Activated CD4-positive, CD25-positive, alpha-beta regulatory T cell (primary cell): ENCODE data around the gene VAX1.
"Not testable (repeated sequence)": the region's sequence is repeated elsewhere in the genome, so short reads cannot be mapped to it uniquely, and the experiment has no call there.

Source experiments
- DNase-seq, 4 experiments: peaks; one replicate each; lab custom pipeline; 2025; lab: John Stamatoyannopoulos, UW

Gene VAX1, protein sequence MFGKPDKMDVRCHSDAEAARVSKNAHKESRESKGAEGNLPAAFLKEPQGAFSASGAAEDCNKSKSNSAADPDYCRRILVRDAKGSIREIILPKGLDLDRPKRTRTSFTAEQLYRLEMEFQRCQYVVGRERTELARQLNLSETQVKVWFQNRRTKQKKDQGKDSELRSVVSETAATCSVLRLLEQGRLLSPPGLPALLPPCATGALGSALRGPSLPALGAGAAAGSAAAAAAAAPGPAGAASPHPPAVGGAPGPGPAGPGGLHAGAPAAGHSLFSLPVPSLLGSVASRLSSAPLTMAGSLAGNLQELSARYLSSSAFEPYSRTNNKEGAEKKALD

DNA sequence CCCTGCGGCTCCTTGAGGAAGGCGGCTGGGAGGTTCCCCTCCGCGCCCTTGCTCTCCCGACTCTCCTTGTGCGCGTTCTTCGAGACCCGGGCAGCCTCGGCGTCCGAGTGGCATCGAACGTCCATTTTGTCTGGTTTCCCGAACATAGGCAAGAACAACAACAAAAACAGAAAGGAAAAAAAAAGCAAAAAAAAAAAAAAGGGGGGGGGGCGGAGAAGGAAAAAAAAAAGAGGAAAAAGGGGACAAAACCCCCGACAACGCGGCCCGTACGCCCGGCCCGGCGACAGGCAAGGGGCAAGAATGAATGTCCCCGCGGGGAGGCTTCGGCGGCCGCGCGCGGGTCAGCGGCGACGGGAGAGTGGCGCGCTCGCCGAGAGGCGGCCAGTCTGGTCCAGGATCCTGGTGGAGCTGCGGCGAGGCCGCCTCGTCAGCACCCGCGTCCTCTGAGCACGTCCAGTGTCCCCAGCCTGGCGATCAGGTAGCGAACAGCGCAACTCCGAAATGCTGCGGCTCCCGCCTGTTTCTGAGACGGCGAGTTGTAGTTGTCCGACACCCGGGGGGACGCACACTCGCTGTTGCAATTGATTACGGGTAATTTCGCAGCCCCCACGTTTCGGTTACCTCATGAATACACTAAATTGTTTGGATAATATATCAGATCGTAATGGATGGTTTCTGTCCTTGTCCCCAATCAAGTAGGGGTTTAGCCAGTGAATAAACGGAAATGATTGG lies at the start of gene VAX1:
Gene VAX1, minus strand, starts transcription at position 360 of the 732 bp plus-strand sequence. Its CDS starts 214 bp downstream, at position 146.
- DNase-seq: no peak

DNA sequence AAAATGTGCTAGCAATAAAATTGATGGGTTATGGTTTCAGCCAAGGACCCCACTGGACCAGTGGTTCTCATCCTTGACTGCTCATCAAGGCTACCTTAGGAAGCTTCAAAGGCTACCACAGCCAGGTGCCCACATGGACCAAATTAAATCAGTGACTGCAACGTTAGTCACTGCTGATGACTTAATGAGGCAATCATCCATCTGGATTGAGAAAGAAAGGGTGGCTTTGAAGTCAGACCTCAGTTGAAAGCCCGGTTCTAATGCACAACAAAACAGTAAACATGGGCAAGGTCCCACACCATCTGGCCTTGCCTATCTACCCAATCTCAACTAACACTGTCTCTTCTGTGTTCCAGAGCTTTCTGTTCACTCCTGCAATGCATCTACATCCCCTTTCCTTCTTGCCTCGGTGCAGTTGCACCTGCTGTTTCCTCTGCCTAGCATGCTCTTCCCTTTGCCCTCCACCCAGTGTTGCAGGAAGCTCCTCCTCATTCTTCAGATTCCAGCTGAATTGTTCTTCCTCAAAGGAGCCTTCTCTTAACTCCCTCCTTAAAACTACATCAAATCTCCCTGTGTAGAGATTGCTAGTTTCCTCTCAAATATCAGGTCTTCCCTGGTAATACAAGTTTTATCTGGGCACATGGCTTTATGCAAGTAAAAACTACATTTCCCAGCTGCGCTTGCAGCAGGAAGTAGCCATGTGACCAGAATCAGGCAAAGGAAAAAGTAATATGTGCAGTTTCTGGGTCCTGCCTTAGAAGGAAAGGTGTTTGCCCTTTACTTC lies 49.0 kb upstream of the VAX1 start:
- DNase-seq: no peak

DNA sequence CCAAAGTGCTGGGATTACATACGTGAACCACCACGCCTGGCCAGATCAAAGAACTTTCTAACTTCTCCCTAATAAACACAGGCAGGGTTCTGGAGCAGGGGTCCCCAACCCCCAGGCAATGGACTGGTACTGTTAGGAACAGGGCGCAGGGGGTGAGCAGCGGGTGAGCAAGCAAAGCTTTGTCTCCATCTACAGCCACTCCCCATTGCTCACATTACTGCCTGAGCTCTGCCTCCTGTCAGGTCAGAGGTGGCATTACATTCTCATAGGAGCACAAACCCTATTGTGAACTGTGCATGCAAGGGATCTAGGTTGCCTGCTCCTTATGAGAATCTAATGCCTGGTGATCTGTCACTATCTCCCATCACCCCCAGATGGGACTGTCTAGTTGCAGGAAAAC lies 47.7 kb upstream of the VAX1 start:
- DNase-seq: not testable (repeated sequence)

DNA sequence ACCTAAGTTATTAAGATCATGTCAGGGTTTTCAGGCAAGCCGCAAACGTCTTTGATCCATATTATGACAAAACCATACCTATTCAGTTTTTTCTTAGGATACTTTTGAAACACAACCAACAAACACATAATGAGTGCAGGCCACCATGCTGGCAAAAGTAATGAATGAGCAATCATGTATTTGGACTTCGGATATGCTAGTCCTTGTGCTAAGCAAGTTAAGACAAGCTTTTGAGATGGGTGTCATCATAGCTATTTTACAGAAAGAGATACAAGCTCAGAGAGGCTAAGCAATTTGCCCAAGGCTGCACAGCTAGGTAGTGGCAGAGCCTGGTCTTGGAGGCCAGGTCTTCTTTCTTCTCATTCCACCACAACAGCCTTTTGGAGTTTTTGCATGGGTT lies 46.8 kb upstream of the VAX1 start:
- DNase-seq: no peak

DNA sequence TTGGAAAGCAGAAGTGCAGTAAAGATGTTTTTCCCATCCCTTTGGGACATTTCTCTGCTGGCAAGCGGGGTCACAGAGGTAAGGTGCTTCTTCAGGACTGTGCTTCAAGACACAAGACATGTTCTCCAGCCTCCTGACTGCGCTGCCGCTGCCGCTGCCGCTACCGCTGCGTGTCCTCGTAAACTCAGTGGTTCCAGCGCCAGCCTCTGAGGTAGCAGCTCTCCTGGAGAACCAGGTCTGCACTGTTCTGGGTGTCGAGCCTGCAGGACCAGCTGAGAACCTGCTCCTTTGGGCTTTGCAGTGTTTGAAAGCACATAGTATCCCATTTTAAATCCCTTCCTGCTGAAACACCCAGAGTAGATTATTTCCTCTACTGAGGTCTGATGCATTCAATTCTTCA lies 46.2 kb upstream of the VAX1 start:
- DNase-seq: no peak

DNA sequence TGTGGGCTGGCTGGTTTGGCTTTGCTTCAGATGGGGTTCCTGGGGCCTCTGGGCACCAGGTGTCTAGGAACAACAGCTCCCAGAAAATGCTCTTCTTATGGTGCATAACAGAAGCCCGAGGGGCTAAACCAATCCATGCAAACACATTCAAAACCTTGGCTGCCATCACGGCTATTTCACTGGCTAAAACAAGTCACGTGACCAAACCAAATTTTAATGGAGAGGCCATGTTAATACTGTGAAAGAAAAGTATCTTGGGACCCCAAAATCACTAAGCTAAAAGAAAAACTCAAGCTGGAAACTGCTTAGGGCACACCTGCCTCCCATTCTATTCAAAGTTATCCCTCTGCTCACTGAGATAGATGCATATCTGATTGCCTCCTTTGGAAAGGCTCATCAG lies 40.1 kb upstream of the VAX1 start:
- DNase-seq: no peak

DNA sequence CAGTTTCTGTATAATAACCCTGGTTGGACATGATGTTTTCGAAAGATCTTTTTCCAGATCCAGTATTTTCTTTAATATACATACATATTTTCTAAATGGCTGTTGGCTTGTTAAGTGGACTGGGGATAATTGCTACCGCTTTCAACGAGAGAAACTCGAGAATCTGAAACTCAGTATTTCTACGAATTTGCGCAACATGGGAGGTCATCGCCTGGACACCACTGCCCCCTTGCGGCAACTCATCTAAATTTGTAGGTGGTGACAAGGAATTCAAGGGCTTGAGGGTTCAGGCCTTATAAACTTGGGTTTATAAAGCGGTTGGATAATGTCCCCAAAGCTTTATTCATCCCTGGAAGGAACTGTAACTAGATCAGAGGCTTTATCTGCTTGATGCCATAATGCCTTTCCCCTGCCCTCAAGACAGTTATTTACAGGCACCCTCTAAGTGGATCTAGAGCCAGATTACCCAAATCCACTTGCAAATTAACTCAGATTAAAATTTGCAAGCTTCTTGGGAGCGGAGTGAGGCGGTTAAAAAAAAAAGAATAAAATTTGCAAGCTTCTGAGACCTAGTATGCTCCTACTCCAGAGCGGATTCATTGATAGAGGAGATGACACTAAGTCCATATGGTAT lies 37.9 kb upstream of the VAX1 start:
- peak; percentile 41 to 65 (median 48) for DNase-seq

DNA sequence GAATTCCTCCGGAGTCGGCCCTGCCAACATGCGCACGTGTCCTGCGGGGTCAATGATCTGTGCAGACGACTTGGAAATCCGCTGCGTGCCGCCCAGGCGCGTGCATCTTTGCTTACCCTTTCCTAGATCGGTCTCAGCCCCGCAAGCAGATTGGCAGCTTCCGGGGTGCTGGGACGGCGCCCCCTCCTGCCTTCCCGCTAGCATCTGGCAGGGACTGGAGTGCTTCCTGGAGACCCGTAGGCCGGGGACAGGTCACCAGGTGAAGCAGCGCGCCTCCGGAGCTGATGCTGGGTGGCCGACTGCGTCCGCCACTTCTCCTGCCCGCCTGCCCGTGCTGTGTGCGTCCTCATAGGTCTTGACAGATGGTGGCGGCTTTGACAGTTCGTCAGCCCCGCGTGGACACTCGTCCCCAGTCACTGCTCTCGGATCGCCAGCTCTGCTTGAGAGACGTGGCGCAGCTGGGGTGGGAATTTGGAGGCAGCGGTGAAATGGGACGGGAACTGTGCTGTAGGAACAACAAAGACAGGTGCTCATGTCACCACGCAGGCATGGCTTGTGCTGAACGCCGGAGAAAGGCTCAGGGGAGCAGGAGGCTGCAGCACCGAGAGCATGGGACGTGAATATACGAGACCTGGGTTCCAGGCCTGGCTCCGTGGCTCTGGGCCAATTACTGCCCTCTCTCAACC lies 37.3 kb upstream of the VAX1 start:
- DNase-seq: no peak

DNA sequence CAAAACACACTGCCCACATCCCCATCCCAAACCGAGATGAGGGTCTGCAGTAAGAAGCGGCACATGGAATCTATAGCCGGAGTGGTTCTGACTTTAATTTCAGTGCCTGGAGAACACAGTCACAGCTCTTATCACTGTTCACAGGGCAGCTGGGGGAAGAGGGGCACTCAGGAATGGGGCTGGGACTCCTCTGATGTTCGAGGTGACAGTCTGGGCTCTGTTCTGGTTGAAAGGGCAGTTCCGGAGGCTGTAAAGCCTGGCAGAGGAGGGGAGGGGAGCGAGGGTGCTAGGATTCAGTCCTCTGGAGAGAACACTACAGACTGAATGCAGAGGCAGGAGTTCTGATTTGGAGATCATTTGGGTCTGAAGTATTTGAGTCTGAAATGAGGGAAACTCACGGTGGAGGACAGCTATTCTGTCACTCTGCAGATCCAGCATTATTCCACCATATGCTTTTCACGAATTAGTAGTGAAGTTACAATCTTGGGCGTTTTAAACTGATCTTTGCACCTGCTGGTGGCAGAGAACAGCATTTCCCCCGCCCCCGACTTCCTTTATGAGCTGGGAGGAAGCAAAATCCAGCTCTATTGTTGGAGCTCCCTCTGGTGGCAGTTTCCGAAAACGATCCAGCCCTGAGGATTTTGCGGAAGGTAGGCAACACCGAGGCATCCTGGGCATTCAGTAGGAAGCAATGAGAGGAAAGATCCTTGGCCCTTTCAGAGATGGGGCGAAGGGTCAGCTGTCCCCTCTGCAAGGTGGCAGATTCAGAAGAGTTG lies 36.6 kb upstream of the VAX1 start:
- DNase-seq: peak; percentile 52 to 72 (median 62)

DNA sequence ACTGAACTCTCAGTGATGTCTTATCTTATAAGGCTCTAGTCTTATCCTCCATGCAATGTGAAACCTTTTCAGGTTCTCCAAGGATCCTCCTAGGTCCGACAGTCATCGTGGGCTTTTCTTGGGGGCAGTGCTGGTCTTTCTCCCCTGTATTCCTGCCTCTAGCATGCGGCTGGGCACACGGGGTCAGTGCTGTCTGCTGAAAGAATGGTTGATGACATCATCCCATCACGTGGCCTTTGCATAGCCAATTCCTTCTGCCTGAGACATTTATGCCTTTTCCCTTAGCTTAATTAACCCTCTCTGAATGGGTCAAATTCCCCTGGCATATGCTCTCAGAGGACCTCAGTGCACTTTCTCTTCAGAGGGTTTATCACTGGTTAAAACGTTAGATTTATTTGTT lies 32.2 kb upstream of the VAX1 start:
- no peak for DNase-seq

DNA sequence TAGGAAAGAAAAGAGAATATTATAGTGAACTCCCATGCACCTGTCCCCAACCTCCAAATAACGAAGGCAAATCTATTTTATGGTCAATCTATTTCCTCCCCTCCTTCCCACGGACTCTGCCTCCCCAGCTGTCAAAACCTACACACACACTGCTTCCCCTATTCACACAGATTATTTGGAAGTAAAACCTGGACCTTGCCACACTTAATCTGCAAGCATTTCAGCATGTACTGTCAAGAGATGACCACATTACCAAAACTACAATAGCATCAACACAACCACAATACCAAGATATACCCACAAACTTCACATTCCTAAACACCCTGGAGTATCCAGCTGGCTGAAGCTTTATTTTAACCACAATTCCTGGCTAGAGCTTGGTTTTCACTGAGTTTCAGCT lies 31.4 kb upstream of the VAX1 start:
- DNase-seq: no peak

DNA sequence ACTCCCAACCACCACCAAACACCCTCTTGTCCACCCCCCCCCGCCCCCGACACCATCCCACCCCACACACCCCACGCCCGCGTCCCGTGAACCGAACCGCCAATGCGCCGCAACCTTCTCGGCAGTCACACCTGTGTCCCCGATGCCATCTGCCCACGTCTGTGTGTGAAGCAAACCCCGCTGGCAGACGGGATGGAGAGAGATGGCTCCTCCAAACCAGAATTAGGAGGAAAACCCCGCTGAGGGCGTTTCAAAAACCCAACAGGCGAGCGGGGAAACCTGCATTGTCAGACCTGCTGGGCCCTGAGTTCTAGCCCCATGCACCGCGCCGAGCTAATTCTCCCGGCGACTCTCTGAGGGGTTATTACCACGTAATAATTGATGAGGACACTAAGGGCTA lies 30.7 kb upstream of the VAX1 start:
- DNase-seq: no peak

DNA sequence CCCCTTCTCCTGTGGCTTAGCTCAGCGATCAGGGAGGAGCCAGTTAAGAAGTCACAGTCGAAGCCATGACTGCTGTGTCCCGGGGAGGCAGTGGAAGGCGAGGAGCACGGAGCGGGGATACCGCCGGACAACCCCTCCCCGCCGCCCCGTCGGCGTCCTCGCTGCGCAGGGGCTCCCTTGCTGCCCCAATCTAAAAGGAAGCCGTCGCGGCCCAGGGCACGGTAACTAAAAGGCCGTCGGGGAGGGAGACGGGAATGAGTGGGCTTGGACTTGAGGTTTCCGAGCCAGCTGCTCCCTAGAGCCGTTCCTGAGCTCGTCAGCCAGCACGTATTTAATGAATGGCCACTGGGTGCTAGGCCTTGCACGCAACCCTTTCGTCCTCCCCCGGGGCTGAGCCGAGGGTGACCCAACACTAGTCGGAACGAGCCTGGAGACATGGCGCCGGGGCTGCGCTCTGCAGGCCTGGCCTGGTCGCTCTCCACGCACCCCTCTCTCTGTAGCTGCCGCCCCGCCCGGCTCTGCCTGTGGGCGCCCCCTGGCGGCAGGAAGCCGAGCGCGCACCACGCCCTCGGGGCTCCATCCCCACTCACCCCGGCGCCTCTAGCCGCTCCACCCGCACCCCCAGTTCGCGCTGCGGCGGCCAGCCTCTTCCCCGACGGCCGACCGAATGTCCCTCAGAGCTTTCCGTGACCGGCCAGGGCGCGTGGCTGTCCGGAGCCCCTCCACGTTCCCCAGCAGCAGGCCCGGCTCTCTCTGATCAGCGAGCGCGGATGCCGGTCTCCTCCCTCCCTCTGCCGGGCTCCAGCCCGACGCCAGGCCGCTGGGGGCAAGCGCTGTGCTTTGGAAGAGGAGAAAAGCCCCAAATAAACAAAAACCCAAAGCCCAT lies 30.0 kb upstream of the VAX1 start:
- peak; percentile 29 to 52 (median 38) for DNase-seq

DNA sequence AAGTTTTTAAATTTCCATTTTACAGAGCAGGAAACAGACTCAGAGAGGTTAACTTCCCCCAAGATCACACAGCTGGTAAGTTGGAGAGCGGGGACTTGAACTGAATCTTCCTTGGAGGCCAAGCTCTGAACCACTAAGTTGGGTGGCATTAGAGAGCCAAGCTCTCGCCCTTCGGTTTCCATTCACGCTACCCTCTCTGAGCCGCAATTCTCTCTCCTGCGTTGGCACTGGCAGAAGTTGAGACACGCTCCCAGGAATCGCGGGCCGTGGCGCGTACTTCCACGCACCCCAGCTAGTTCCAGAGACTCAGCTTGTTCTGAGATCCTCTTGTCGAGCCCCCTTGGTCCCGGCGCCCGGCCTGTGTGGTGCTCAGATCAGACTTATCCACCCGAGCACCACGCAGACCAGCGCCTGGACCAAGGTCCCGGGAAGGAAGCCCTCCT lies 29.3 kb upstream of the VAX1 start:
- no peak for DNase-seq

DNA sequence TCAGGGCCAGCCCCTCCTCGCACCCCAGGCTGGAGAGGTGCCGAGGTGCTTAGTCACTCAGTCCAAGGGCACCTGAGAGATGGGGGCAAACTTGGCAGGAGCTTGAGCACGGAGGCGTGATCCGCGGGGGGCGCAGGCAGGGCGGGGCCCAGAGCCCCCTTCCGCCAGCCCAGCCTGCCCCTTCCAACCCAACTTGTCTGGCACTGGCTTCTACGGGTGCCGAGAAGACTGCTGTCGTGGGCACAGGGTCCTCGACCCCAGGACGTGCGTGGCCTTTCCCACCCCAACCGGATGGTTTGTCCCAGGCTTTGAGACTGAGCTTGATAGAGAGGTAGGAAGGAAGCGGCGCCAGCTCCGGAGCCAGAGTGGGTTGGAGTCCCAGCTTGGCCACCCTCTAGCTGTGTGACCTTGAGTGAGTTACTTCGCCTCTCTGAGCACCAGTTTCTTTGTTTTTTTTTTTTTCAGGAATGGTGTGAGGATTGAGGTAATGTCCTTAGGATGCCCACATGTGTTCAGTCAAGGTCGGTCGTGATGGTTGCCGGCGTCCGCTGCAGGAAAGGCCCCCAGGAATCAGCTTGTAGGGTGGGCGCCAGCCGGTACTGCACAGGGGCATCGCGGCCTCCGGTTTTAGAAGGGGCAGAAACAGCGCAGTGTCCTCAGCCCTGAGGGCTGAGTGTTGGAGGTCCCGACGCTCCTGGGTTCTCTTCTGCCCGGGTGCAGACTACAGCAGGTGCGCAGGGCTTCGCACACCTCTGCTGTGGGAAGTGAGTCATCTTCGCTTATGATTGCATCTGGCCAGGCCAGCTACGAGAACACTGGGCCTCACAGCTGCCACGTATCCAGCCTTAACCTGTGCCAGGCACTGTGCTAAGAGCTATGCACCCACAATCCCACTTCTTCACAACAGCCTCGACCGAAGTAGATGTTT lies 28.6 kb upstream of the VAX1 start:
- DNase-seq: no peak

DNA sequence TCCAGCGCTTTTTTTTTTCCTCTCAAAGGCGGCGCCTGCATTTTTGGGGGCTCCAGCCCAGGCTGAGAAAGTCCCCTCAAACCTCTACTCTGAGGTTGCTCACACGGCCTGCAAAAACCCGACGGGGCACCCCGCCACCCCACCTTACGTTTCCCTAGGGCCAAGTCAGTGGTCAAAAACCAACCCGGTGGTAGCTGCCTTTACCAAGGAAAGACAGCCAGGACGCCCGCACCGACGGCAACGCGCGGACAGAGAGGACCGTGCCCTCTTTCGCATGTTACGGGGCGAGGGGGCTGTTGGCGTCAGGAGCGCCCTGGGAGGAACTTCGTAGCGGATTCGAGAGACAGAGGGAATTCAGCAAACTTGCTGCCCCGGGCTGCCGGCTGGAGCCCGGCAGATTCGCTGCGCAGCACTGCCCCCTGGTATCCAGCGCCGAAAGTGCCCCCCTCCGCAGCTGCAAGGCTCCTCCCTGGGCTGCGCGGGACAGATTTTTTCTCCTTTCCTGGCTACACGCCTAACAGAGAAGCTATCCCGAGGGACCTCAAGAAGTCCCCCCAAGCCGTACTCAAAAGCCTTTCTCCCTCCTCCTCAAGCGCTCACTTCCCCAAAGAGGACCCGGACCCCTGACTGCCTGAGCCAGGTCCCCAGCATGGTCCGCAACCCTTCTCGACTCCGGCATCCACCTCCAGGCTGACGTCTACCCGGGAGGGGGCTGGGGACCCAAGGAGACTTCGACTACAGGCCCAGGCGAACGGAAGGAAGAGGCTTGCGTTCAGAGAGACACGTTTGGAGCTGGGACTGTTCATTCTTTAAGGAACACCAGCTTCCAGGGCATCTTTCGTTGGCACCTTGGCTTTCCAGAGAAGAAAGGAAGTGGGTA lies 27.7 kb upstream of the VAX1 start:
- no peak for DNase-seq
